AG04450 (cell line): ENCODE results near the gene CDCP2. TPM values are rescaled to one million over a fixed set of nuclear protein-coding genes. Genes with fewer than 3 reads are reported as not detected.
A peak's percentile ranks its signal among the peaks of the same experiment; 100 is the strongest.

Experiments used
- CTCF ChIA-PET: fragments of 300-600, 350-600 bp; formaldehyde crosslinking; extraction: SDS; loops from one replicate; lab custom pipeline; 2022; ENCODE audit warnings: antibody characterized with exemption, inconsistent platforms; lab: Charles Lee
- POLR2A ChIA-PET: fragments of 350-600 bp; formaldehyde crosslinking; extraction: SDS; loops from one replicate; lab custom pipeline; 2021; ENCODE audit warnings: antibody characterized with exemption, inconsistent platforms; lab: Yijun Ruan, JAX
- DNase-seq: peaks from one replicate; pipeline ENCODE4 v3.0.0-alpha.2; 2011; ENCODE audit warnings: low read depth, low spot score
- H3K27ac ChIP-seq: one replicate; pipeline ENCODE4 v1.5.1; 2012; ENCODE audit warnings: low read depth, low read length, control low read depth
- H3K27me3 ChIP-seq: one replicate; pipeline ENCODE4 v1.6.0; 2012; ENCODE audit warnings: low read length; ENCODE audit not compliant: control insufficient read depth, insufficient read depth
- H3K4me3 ChIP-seq: 2 replicates; pipeline ENCODE4 v1.5.1; 2011; ENCODE audit warnings: mild to moderate bottlenecking, low read depth, low read length, control low read depth
- H3K9me3 ChIP-seq: 2 replicates; pipeline ENCODE4 v1.5.1; 2012; ENCODE audit warnings: low read length; ENCODE audit not compliant: control insufficient read depth, insufficient read depth
- polyA plus RNA-seq: library from polyadenylated mRNA; depleted of rRNA; stranded (reverse); fragments of >200 nt; gene quantifications from 2 replicates; pipeline ENCODE4 v1.2.3, GENCODE V29; 2011
- TF ChIP-seq, protein P1 (sequence below): IDR thresholded peaks from 2 replicates; pipeline ENCODE4 v1.5.1; 2011; ENCODE audit warnings: low read depth, low read length, control low read depth, inconsistent platforms

Gene CDCP2
- polyA plus RNA-seq, 1 experiment: not detected

DNA sequence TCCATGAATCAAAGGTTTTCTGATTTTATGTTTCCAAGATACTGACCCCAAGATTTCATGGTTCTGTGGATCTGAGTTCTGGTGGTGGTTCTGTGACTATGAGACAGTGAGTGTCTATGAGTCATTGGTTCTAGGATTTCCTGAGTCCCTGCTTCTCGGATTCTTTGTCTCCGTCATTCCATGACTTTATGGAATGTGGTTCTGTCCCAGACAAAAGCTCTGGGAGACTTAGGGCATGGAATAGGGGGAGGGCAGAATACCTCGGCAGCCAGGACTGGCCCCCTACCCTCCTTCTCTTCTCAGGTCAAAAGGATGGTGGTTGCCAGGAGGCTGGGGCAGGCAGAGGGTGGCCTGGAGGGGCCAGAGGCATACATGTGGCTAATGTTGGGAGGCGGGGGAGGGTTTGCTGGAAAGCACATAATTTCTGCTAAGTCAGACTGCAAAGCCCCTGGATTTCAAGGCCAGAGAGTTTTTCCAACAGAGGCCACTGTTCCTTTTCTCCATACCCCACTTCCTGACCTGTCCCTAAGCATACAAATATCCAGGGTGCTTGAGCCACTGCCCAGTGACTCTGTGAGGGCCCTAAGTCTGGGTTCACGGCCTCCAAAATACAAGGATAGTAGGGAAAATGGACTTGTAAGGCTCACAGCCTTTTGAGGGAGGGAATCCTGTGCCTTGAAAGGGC lies 17.2 kb downstream of the CDCP2 start:
- Histone ChIP-seq H3K9me3 (no peaks in the 10 kb centered on the region; the same call in 1 of the 2 replicates), H3K4me3 (no peak overlapping the region), H3K27me3 (no peaks in the 10 kb centered on the region), H3K27ac (peak overlapping the region; percentile 21)
- TF ChIP-seq, protein P1, sequence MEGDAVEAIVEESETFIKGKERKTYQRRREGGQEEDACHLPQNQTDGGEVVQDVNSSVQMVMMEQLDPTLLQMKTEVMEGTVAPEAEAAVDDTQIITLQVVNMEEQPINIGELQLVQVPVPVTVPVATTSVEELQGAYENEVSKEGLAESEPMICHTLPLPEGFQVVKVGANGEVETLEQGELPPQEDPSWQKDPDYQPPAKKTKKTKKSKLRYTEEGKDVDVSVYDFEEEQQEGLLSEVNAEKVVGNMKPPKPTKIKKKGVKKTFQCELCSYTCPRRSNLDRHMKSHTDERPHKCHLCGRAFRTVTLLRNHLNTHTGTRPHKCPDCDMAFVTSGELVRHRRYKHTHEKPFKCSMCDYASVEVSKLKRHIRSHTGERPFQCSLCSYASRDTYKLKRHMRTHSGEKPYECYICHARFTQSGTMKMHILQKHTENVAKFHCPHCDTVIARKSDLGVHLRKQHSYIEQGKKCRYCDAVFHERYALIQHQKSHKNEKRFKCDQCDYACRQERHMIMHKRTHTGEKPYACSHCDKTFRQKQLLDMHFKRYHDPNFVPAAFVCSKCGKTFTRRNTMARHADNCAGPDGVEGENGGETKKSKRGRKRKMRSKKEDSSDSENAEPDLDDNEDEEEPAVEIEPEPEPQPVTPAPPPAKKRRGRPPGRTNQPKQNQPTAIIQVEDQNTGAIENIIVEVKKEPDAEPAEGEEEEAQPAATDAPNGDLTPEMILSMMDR: no peak
- ChIA-PET CTCF (interaction anchor here (3.9 kb wide), 1 partner anchor 13 kb away, joined by 19 read pairs; no protein-coding TSS in a partner anchor), POLR2A (no interaction called here)
- no peak for DNase-seq

DNA sequence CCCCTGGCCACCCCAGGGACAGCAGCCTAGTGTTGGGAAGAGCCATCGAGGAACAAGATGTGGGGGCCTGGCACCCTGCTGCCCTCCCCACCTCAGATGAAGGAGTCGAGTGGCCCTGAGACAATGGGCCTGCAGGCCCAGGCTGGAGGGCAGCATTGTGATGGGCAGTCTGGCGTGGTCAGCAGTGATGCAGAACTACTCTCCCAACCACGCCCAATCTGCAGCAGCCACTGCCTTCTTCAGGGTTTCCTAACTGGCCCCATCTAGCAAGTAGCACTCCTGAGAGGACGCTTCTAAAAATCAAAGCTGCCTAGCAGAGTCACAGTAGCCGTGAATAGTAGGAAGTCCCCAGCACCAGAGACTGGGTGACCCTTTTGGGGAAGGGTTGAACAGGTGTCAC lies 18.5 kb downstream of the CDCP2 start:
- no peaks in the 10 kb centered on the region for H3K27me3 ChIP-seq
- no peak overlapping the region for H3K4me3 ChIP-seq
- POLR2A ChIA-PET: no interaction called here
- CTCF ChIA-PET: interaction anchor here (0.7 kb wide), 1 partner anchor 806 kb away, joined by 4 read pairs; no protein-coding TSS in a partner anchor
- TF ChIP-seq, protein P1: no peak
- no peak for DNase-seq
- no peaks in the 10 kb centered on the region; the same call in 1 of the 2 replicates for H3K9me3 ChIP-seq
- no peak overlapping the region for H3K27ac ChIP-seq

DNA sequence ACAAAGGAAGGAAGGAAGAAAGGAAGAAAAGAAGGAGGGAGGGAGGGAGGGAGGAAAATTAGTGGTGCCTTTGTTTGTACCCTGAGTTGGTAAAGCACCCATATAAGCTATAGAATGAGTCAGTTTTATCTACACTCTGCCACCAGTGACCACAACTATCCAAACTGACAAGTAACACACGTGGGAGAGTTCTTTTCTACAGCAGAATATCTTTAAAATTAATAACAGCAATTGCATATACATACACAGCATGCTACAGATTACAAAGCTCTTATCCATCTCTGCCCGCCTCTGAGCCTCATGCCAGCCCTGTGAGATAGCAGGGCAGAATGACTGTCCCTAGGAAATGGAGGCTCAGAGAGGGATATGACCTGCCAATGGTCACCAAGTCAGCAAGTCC lies 20.3 kb downstream of the CDCP2 start:
- DNase-seq: no peak
- H3K9me3 ChIP-seq: peaks cover 1% of the 10 kb centered on the region

DNA sequence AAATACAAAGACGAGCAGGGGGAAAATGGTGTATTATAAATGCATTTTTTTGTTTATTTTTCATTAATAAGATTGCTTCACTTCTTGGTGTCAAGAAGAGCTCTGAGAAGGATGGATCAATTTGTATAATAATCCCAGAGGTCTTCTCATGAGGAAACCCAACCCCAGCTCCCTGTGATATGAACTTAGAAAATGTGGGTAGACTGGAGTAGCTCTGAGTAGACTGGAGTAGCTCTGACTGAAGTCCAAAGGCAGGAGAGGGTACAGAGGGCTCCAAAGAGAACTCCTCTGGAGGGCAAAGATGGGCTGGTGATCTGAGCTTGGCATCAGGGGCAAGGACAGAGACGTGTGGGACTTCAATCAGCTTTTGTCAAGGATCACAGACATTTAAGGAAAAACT lies 21.4 kb downstream of the CDCP2 start:
- POLR2A ChIA-PET: no interaction called here
- DNase-seq: no peak
- TF ChIP-seq, protein P1: no peak

More for the DNA sequence above, 20.3 kb downstream of the CDCP2 start:
- ChIA-PET CTCF (no interaction called here), POLR2A (interaction anchor here (1.0 kb wide), 1 partner anchor 11 kb away, joined by 3 read pairs; no protein-coding TSS in a partner anchor)
- peaks cover 7% of the 10 kb centered on the region for H3K27me3 ChIP-seq
- TF ChIP-seq, protein P1: no peak
- H3K4me3 ChIP-seq: no peak overlapping the region
- no peak overlapping the region for H3K27ac ChIP-seq

DNA sequence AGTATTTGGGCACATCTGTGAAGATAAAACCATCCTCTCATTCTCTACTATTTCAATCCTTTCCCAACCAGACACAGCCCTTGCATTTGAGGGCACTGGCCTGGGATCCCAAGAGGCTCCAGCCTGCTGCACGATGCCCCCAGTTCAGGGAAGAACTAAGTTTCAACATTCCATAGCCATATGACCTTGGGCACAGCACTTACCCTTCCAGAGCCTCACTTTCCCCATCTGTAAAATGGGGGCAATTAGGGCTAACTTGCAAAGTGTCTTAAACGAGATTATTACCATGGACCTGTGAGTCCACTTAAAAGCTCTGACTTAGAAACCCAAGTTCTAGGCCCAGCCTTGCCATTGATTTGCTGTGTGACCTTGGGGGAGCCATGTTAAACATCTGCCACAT lies 22.9 kb downstream of the CDCP2 start:
- Histone ChIP-seq H3K27ac (no peak overlapping the region), H3K4me3 (no peak overlapping the region), H3K27me3 (peaks cover 8% of the 10 kb centered on the region), H3K9me3 (peaks cover 6% of the 10 kb centered on the region)
- POLR2A ChIA-PET: no interaction called here
- CTCF ChIA-PET: interaction anchor here (1.7 kb wide), 1 partner anchor 360 kb away, joined by 3 read pairs; no protein-coding TSS in a partner anchor
- no peak for DNase-seq
- TF ChIP-seq, protein P1: no peak

More for the DNA sequence above, 21.4 kb downstream of the CDCP2 start:
- H3K27ac ChIP-seq: no peak overlapping the region
- H3K9me3 ChIP-seq: peaks cover 6% of the 10 kb centered on the region
- CTCF ChIA-PET: interaction anchor here (1.1 to 1.5 kb wide), 2 partner anchors 9 to 10 kb away, joined by 5 to 6 read pairs; no protein-coding TSS in a partner anchor
- H3K4me3 ChIP-seq: no peak overlapping the region
- H3K27me3 ChIP-seq: peaks cover 8% of the 10 kb centered on the region
